Neuron (in vitro differentiated cells): ENCODE data around the gene ABCB6.
A peak's percentile ranks its signal among the peaks of the same experiment; 100 is the strongest.

ENCODE experiments used
- H2AFZ ChIP-seq: one replicate; pipeline ENCODE4 v1.6.1; 2013; ENCODE audit warnings: low read depth, mild to moderate bottlenecking, inconsistent platforms, low read length, moderate library complexity
- H3K27me3 ChIP-seq: one replicate; pipeline ENCODE4 v1.6.1; 2013; ENCODE audit warnings: low read length; ENCODE audit not compliant: insufficient read depth
- H3K36me3 ChIP-seq: one replicate; pipeline ENCODE4 v1.6.1; 2013; ENCODE audit warnings: low read length; ENCODE audit not compliant: insufficient read depth
- H3K4me1 ChIP-seq: one replicate; pipeline ENCODE4 v1.6.1; 2013; ENCODE audit warnings: low read length; ENCODE audit not compliant: insufficient read depth
- H3K4me3 ChIP-seq: 2 replicates; pipeline ENCODE4 v1.5.1; 2013; ENCODE audit warnings: mild to moderate bottlenecking, low read length, moderate library complexity
- H3K9me3 ChIP-seq: one replicate; pipeline ENCODE4 v1.6.1; 2013; ENCODE audit warnings: low read length

The ABCB6 gene

DNA sequence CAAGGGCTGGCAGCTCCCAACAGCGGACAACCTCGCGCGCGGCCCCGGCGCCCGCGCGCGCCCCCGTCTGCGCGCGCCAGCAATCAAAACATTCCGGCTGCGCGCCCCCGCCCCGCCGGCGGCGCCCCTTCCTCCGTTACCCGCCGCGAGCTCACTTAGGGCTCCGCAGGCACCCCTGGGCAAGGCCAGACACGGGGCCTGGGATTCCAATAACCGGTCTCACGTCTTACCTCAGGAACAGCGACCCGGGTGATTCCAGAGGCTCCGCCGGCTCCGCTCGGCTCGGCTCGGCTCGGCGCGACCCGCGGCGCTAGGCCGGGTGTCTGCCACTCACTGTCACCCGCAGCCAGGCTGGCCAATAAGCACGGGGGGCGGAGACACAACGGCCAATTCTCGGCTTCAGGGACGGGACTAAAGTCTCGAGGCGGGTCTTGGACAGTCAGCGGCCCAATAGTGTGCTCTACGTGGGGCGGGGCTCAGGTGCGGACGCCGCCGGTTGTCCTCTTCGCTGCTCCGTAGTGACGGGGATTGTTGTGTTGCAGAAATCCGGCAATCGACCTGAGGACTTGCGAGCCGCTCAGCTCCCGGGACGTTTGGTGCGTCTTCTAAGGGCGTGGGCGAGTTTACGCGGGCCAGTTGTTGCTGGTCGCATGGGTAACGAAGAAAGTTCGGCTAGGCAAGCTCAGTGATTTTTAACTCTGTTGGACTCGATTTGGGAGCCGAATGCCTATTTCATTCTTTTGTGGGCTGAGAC is 10.7 kb upstream of the ABCB6 start, which contains the start of the genes ANKZF1 and ATG9A:
Gene ANKZF1 (plus strand): TSS at position 502 of the 754 bp plus-strand sequence. CDS start 452 bp downstream, outside the sequence.
Gene ATG9A (minus strand): TSS at position 332 of the 754 bp plus-strand sequence. CDS start 1,612 bp downstream, outside the sequence.
- no peaks in the 10 kb centered on the region for H3K9me3 ChIP-seq
- peaks cover 18% of the 10 kb centered on the region for H3K4me1 ChIP-seq
- H3K36me3 ChIP-seq: peaks cover 35% of the 10 kb centered on the region
- H3K27me3 ChIP-seq: no peaks in the 10 kb centered on the region
- H3K4me3 ChIP-seq: peak within 1 kb of the TSS; percentile 60
- peak within 1 kb of the TSS; percentile 57 for H2AFZ ChIP-seq

GRCh38 chr2:219228911-219229304 is 10.2 kb upstream of the ABCB6 start:
- Histone ChIP-seq H3K9me3 (no peaks in the 10 kb centered on the region), H3K36me3 (peaks cover 35% of the 10 kb centered on the region), H3K27me3 (no peaks in the 10 kb centered on the region), H2AFZ (peak overlapping the region; percentile 57), H3K4me1 (peaks cover 18% of the 10 kb centered on the region), H3K4me3 (peak overlapping the region; percentile 60)

DNA sequence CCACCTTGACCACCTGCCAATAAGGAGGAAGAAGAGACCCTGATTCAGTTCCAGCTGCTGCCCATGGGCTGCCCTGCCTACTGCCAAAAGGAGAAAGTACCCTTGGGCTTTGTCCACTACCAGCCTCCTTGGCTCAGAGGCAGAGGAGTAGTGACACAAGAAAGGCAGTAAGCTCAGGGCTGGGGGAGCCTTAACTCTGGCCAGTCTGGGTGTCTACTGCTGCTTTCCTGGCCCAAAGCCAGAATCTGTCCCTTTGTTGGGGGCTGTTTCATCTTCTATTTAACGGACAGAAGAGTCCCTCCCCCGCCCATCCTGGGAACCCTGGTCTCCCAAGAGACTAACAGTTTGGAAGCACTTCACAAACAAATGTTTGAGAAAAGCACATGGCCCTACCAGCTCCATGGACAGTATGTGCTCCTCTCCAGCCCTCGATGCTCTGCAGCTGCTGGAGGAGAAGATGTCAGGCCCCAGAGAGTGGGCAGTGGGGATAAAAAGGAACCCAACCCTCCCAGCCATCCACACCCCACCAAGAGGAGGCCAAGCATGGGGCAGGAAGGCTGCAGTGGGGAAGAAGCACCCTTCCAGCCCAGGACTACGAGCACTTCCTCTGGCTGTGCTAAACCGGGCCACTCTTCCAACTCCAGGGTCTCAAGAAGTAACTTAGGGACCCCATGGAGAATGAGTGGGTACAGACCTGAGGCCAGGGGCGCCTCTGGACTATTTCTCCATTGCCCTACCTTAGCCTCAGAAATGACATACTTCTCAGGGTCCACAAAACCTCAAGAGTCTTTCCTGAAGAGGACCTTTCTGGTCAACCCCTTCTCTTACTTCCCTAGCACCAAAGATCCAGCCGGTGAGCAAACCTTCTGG is 9.5 kb upstream of the ABCB6 start:
- no peak overlapping the region for H2AFZ ChIP-seq
- H3K9me3 ChIP-seq: no peaks in the 10 kb centered on the region
- peaks cover 18% of the 10 kb centered on the region for H3K4me1 ChIP-seq
- H3K36me3 ChIP-seq: peaks cover 35% of the 10 kb centered on the region
- no peaks in the 10 kb centered on the region for H3K27me3 ChIP-seq
- peak overlapping the region; percentile 60 for H3K4me3 ChIP-seq

- Histone ChIP-seq H3K4me3 (no peak overlapping the region), H3K36me3 (peaks cover 40% of the 10 kb centered on the region), H3K27me3 (no peaks in the 10 kb centered on the region), H3K9me3 (no peaks in the 10 kb centered on the region), H3K4me1 (peaks cover 14% of the 10 kb centered on the region), H2AFZ (no peak overlapping the region)
Measured at GRCh38 chr2:219225350-219225749, 6.6 kb upstream of the ABCB6 start.

- H3K4me3 ChIP-seq: no peak overlapping the region
- no peak overlapping the region for H2AFZ ChIP-seq
- H3K9me3 ChIP-seq: no peaks in the 10 kb centered on the region
- peaks cover 18% of the 10 kb centered on the region for H3K4me1 ChIP-seq
- H3K27me3 ChIP-seq: no peaks in the 10 kb centered on the region
- peaks cover 45% of the 10 kb centered on the region for H3K36me3 ChIP-seq
Measured at GRCh38 chr2:219223831-219224610, 5.3 kb upstream of the ABCB6 start.

GRCh38 chr2:219221957-219222518 is 3.3 kb upstream of the ABCB6 start:
- Histone ChIP-seq H2AFZ (no peak overlapping the region), H3K4me3 (no peak overlapping the region), H3K36me3 (peaks cover 45% of the 10 kb centered on the region), H3K27me3 (no peaks in the 10 kb centered on the region), H3K4me1 (peaks cover 16% of the 10 kb centered on the region), H3K9me3 (no peaks in the 10 kb centered on the region)

GRCh38 chr2:219220652-219221402 is 2.1 kb upstream of the ABCB6 start:
- peaks cover 19% of the 10 kb centered on the region for H3K4me1 ChIP-seq
- peaks cover 43% of the 10 kb centered on the region for H3K36me3 ChIP-seq
- no peaks in the 10 kb centered on the region for H3K27me3 ChIP-seq
- no peak overlapping the region for H3K4me3 ChIP-seq
- H2AFZ ChIP-seq: no peak overlapping the region
- H3K9me3 ChIP-seq: no peaks in the 10 kb centered on the region

DNA sequence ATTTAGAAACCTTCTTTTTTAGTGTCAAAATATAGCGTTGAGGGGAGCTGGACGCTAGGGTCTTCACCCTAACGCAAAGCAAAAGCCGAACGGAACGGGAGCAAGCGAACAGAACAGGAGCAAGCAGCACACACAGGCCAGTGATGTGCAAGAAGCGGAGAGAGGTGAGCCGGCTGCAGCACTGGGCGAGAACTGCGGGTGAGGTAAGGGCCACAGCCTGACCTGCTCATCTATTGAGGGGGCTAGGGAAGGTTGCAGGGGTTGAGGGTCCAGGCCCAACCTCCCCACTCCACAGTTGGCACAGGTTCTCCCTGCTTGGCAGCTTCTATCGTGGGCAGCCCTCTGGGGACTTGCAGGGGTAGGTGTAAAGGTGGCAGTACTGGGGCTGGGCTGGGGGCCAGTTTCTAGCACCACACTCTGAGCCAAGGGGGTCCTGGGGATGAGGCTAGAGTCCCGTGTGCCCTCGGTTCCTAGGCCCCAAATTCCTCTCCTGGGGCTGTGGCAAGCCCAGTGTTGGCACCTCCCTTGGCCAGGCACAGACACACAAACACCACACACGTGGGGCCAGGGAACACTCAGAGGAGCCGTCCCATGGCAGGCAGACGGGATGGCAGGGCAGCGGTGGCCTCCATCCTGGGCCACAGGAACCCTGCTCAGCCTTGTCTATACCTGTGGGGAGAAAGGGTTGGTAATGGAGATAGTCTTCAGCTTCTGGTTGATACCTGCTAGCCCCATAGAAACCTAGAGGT is 1.2 kb upstream of the ABCB6 start:
- Histone ChIP-seq H3K4me1 (peaks cover 19% of the 10 kb centered on the region), H3K9me3 (no peaks in the 10 kb centered on the region), H3K36me3 (peaks cover 42% of the 10 kb centered on the region), H2AFZ (no peak overlapping the region), H3K4me3 (no peak overlapping the region), H3K27me3 (no peaks in the 10 kb centered on the region)

DNA sequence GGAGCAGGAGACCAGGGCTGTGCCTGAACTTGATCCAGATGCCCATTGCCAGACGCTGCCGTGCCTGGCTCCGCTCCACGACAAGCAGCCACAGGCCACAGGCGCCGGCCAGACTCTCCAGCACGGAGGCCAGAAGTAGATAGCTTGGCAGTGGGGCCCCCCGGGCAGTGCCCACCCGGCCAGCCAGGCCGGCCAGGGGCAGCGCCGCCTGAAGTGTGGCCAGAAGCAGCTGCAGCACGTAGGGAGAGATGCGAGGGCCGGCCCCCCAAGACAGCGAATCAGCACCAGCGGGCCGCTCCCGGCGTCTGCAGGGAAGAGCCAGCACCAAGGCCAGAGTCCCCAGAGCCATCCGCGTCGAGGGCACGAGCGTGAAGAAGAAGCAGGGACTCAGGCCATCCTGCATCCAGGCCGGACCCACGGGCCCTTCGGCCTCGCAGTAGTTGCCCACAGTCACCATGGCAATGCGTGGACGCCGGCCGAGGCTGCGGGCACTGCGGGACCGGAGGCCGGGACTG is 484 bp downstream of the ABCB6 start:
- Histone ChIP-seq H3K27me3 (no peaks in the 10 kb centered on the region), H2AFZ (peak overlapping the region; percentile 30), H3K4me1 (peaks cover 19% of the 10 kb centered on the region), H3K36me3 (peaks cover 41% of the 10 kb centered on the region), H3K4me3 (peak overlapping the region; percentile 55), H3K9me3 (no peaks in the 10 kb centered on the region)

- H3K36me3 ChIP-seq: peaks cover 38% of the 10 kb centered on the region
- H3K27me3 ChIP-seq: no peaks in the 10 kb centered on the region
- H3K4me3 ChIP-seq: no peak overlapping the region
- H3K4me1 ChIP-seq: peaks cover 19% of the 10 kb centered on the region
- H2AFZ ChIP-seq: no peak overlapping the region
- H3K9me3 ChIP-seq: no peaks in the 10 kb centered on the region
Measured at GRCh38 chr2:219216535-219216915, 2.2 kb downstream of the ABCB6 start.

- no peak overlapping the region for H3K4me3 ChIP-seq
- H3K4me1 ChIP-seq: peaks cover 19% of the 10 kb centered on the region
- no peaks in the 10 kb centered on the region for H3K27me3 ChIP-seq
- peaks cover 40% of the 10 kb centered on the region for H3K36me3 ChIP-seq
- H2AFZ ChIP-seq: no peak overlapping the region
- H3K9me3 ChIP-seq: no peaks in the 10 kb centered on the region
Measured at GRCh38 chr2:219215871-219216534, 2.8 kb downstream of the ABCB6 start.
